Astrocyte (in vitro differentiated cells and primary cell): ENCODE results near the gene ACOT12.

ENCODE experiments used
- CTCF ChIP-seq: IDR thresholded peaks from 2 replicates; pipeline ENCODE4 v1.5.1; 2011; ENCODE audit warnings: low read depth, mild to moderate bottlenecking, inconsistent platforms, low read length, moderate library complexity; ENCODE audit not compliant: insufficient read depth
- EZH2 ChIP-seq: IDR thresholded peaks from 2 replicates; pipeline ENCODE4 v1.6.1; 2012; ENCODE audit warnings: mild to moderate bottlenecking, low read length, inconsistent platforms; ENCODE audit not compliant: insufficient read depth

GRCh38 chr5:81350507-81350906 lies 43.4 kb downstream of the ACOT12 start:
- TF ChIP-seq CTCF (no peak), EZH2 (no peak)
